HepG2 (cell line): ENCODE measurements around the gene ZNF316. TPM values are rescaled to one million over a fixed set of nuclear protein-coding genes. Genes with fewer than 3 reads are reported as not detected.

Experiments used
- ATAC-seq: fragments of 200-7000 bp; cut with Tn5 transposase; 3 replicates; pipeline ENCODE4 v1.9.1; 2020; ENCODE audit warnings: mild to moderate bottlenecking, moderate library complexity
- BruUV-seq: library from RNA; stranded (reverse); fragments of 400-500 nt; replicated peaks from 2 replicates; lab custom pipeline; 2021; lab: Mats Ljungman, UMichigan
- CTCF ChIA-PET: fragments of 300-600 bp; formaldehyde crosslinking; extraction: SDS; loops from one replicate; lab custom pipeline; 2021; ENCODE audit warnings: low total read pairs, inconsistent platforms, low intra/inter-chr PET ratio; lab: Yijun Ruan, JAX
- POLR2A ChIA-PET: fragments of 350-600 bp; sonication (Branson Sonifier 250); formaldehyde crosslinking; loops from one replicate; lab custom pipeline; 2020; ENCODE audit warnings: antibody characterized with exemption, inconsistent platforms; lab: Yijun Ruan, JAX
- DNase-seq: peaks from one replicate; pipeline ENCODE4 v3.0.0-alpha.2; 2015; ENCODE audit warnings: low spot score
- FAIRE-seq: peaks from 3 replicates; lab custom pipeline; 2011; peaks lifted over from hg19 to GRCh38; lab: Jason Lieb, UNC
- H2AFZ ChIP-seq: one replicate; pipeline ENCODE4 v1.6.1; 2011; ENCODE audit warnings: low read length, inconsistent platforms
- H3K27ac ChIP-seq: fragments of 300-600 bp; 3 replicates; pipeline ENCODE4 v1.8.0; 2011; ENCODE audit warnings: mixed run types, mild to moderate bottlenecking, mixed read lengths, low read length, inconsistent platforms; ENCODE audit not compliant: insufficient read depth; ENCODE audit errors: extremely low read length
- H3K27me3 ChIP-seq, 2 experiments: fragments of 200-600 bp in 1 of 2; 2 replicates in 1 of 2; 3 replicates in 1 of 2; pipeline versions ENCODE4 v1.6.0 to v1.8.0; 2011; ENCODE audit warnings: low read length in 2 of 2, mild to moderate bottlenecking in 2 of 2, moderate library complexity in 2 of 2, inconsistent platforms in 1 of 2; ENCODE audit not compliant: insufficient read depth in 2 of 2, control insufficient read depth in 1 of 2
- H3K36me3 ChIP-seq, 2 experiments: fragments of 200-600 bp in 1 of 2; replicated peaks in 1 of 2; 2 replicates in 1 of 2; 3 replicates in 1 of 2; pipeline versions ENCODE4 v1.5.1 to v1.8.0; 2011; ENCODE audit warnings: low read length in 2 of 2, inconsistent platforms in 1 of 2; ENCODE audit not compliant: insufficient read depth in 2 of 2, control insufficient read depth in 1 of 2
- H3K4me1 ChIP-seq: 2 replicates; pipeline ENCODE4 v1.5.1; 2012; ENCODE audit warnings: low read length, inconsistent platforms; ENCODE audit not compliant: insufficient read depth
- H3K4me2 ChIP-seq: 2 replicates; pipeline ENCODE4 v1.6.0; 2011; ENCODE audit warnings: low read depth, low read length, inconsistent platforms
- H3K4me3 ChIP-seq, 3 experiments: fragments of 200-600 bp in 1 of 3; sonication (generic), shearing (Covaris generic) in 1 of 3; replicated peaks in 1 of 3; 2 replicates each; pipeline ENCODE4 v1.5.1; 2011 to 2016; ENCODE audit warnings: low read length in 3 of 3, inconsistent platforms in 2 of 3, low read depth in 2 of 3, mild to moderate bottlenecking in 2 of 3, control low read depth in 1 of 3, mixed read lengths in 1 of 3; ENCODE audit not compliant: insufficient read depth in 1 of 3
- H3K79me2 ChIP-seq: one replicate; pipeline ENCODE4 v1.6.1; 2011; ENCODE audit warnings: low read length, inconsistent platforms; ENCODE audit not compliant: insufficient read depth
- H3K9ac ChIP-seq: 2 replicates; pipeline ENCODE4 v1.6.0; 2011; ENCODE audit warnings: mild to moderate bottlenecking, low read depth, low read length, inconsistent platforms; ENCODE audit not compliant: insufficient read depth
- H3K9me3 ChIP-seq: 2 replicates; pipeline ENCODE4 v1.5.1; 2012; ENCODE audit warnings: mild to moderate bottlenecking, low read length
- H4K20me1 ChIP-seq: 2 replicates; pipeline ENCODE4 v1.6.0; 2011; ENCODE audit warnings: inconsistent platforms, mild to moderate bottlenecking, low read length, moderate library complexity; ENCODE audit not compliant: insufficient read depth
- BRCA1 ChIP-seq: sonication (generic); formaldehyde crosslinking; IDR thresholded peaks from 2 replicates; pipeline ENCODE4 v1.4.0; 2020; ENCODE audit warnings: missing genetic modification reagents
- ESRRA ChIP-seq: sonication (generic); formaldehyde crosslinking; IDR thresholded peaks from 2 replicates; pipeline ENCODE4 v1.5.1; 2020; ENCODE audit warnings: mild to moderate bottlenecking, low read depth, missing genetic modification reagents
- RBM39 ChIP-seq: fragments of 200-400 bp; formaldehyde crosslinking; IDR thresholded peaks from one replicate; pipeline ENCODE4 v1.6.1; 2018; ENCODE audit warnings: antibody characterized with exemption, mild to moderate bottlenecking, low read depth, low read length; ENCODE audit not compliant: poor library complexity, severe bottlenecking
- REXO4 ChIP-seq: sonication (generic); formaldehyde crosslinking; IDR thresholded peaks from 2 replicates; pipeline ENCODE4 v1.8.0; 2022; ENCODE audit warnings: missing genetic modification reagents, mild to moderate bottlenecking, borderline replicate concordance
- SPEN ChIP-seq: sonication (generic); formaldehyde crosslinking; IDR thresholded peaks from 2 replicates; pipeline ENCODE4 v1.5.1; 2020; ENCODE audit warnings: low read depth, mild to moderate bottlenecking, missing genetic modification reagents
- TBP ChIP-seq: sonication (generic); formaldehyde crosslinking; IDR thresholded peaks from 2 replicates; pipeline ENCODE4 v1.5.0; 2020; ENCODE audit warnings: missing genetic modification reagents
- ZBTB20 ChIP-seq: sonication (generic); formaldehyde crosslinking; IDR thresholded peaks from 2 replicates; pipeline ENCODE4 v1.8.1; 2023; ENCODE audit warnings: missing genetic modification reagents, low read depth, mild to moderate bottlenecking, borderline replicate concordance
- ZNF136 ChIP-seq: sonication (generic); formaldehyde crosslinking; IDR thresholded peaks from 2 replicates; pipeline ENCODE4 v1.8.1; 2022; ENCODE audit warnings: low read depth, mild to moderate bottlenecking, moderate library complexity, missing genetic modification reagents
- ZNF382 ChIP-seq: sonication (generic); formaldehyde crosslinking; IDR thresholded peaks from 2 replicates; pipeline ENCODE4 v1.5.0; 2020; ENCODE audit warnings: missing genetic modification reagents, mild to moderate bottlenecking, borderline replicate concordance
- ZNF460 ChIP-seq: sonication (generic); formaldehyde crosslinking; IDR thresholded peaks from 2 replicates; pipeline ENCODE4 v1.5.1; 2020; ENCODE audit warnings: missing genetic modification reagents, mild to moderate bottlenecking, borderline replicate concordance
- ZNF652 ChIP-seq: IDR thresholded peaks from 2 replicates; pipeline ENCODE4 v1.6.1; 2016; ENCODE audit warnings: low read depth, borderline replicate concordance
- WGBS: methylation state at CpG from one replicate; pipeline ENCODE4 v1.1.6; 2017; ENCODE audit warnings: low lambda C conversion rate; 5-methylcytosine and 5-hydroxymethylcytosine counted together
- in situ Hi-C: cut with HindIII; loops from 2 replicates; pipeline ENCODE4 v1.10.0; 2017; ENCODE audit warnings: low pct_unique_long_range_greater_than_20kb; ENCODE audit not compliant: extremely low pct_ligation_motif_present
- intact Hi-C: fragments of 100-400 bp; cut with micrococcal nuclease; formaldehyde crosslinking; loops from one replicate; pipeline ENCODE4 v1.10.0; 2022; ENCODE audit not compliant: unreplicated experiment
- polyA plus RNA-seq, 8 experiments: library from polyadenylated mRNA; depleted of rRNA in 3 of 8; stranded (reverse) in 7 of 8; unstranded in 1 of 8; fragments of >200 nt; fragmentation: Illumina TruSeq in 4 of 8; extraction: Trizol in 4 of 8; gene quantifications; 2 replicates each; pipeline versions ENCODE4 v1.2.1 to v1.2.3, GENCODE V29; 2011 to 2016; ENCODE audit warnings: low read depth in 4 of 8, missing spikeins in 1 of 8, mixed read lengths in 1 of 8; ENCODE audit not compliant: insufficient read depth in 1 of 8
- total RNA-seq, 5 experiments: library from RNA; depleted of rRNA; stranded (reverse); fragments of >200 nt; fragmentation: Illumina TruSeq; extraction: Trizol; gene quantifications; 2 replicates each; pipeline ENCODE4 v1.2.3, GENCODE V29; 2016; ENCODE audit warnings: low read depth in 1 of 5
- TF ChIP-seq, protein P1 (sequence below): sonication (generic); formaldehyde crosslinking; IDR thresholded peaks from 2 replicates; pipeline ENCODE4 v1.5.1; 2020; ENCODE audit warnings: mild to moderate bottlenecking, missing genetic modification reagents, moderate library complexity
- TF ChIP-seq, protein P2 (sequence below): sonication (generic); formaldehyde crosslinking; IDR thresholded peaks from 2 replicates; pipeline ENCODE4 v1.4.0; 2020; ENCODE audit warnings: missing genetic modification reagents
- TF ChIP-seq, protein P3 (sequence below): sonication (generic); formaldehyde crosslinking; IDR thresholded peaks from 2 replicates; pipeline ENCODE4 v1.4.0; 2020; ENCODE audit warnings: missing genetic modification reagents
- TF ChIP-seq, protein P4 (sequence below): IDR thresholded peaks from 2 replicates; pipeline ENCODE4 v1.6.1; 2016; ENCODE audit warnings: low read depth

The ZNF316 gene
- total and polyA plus RNA-seq, 2 of the 13 experiments (the other 11 are each of a cell fraction or from before 2014, with no cell fraction given) = 4.3 to 9.9 TPM

DNA sequence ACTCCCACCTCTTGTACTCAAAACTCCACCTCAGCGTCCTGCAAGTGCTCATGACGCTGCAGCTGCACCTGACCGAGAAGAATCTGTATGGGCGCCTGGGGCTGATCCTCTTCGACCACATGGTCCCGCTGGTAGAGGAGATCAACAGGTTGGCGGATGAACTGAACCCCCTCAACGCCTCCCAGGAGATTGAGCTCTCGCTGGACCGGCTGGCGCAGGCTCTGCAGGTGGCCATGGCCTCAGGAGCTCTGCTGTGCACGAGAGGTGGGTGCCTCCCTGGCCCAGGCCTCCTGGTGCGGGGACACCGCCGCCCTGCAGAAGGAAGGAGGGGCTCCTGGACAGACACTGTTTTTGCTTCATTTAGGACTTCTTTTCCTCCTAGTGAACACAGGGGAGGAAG, 37.0 kb upstream of the ZNF316 start (continued):
- TF ChIP-seq, protein P1, sequence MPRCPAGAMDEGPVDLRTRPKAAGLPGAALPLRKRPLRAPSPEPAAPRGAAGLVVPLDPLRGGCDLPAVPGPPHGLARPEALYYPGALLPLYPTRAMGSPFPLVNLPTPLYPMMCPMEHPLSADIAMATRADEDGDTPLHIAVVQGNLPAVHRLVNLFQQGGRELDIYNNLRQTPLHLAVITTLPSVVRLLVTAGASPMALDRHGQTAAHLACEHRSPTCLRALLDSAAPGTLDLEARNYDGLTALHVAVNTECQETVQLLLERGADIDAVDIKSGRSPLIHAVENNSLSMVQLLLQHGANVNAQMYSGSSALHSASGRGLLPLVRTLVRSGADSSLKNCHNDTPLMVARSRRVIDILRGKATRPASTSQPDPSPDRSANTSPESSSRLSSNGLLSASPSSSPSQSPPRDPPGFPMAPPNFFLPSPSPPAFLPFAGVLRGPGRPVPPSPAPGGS (CRISPR knock-in tag) = no peak

DNA sequence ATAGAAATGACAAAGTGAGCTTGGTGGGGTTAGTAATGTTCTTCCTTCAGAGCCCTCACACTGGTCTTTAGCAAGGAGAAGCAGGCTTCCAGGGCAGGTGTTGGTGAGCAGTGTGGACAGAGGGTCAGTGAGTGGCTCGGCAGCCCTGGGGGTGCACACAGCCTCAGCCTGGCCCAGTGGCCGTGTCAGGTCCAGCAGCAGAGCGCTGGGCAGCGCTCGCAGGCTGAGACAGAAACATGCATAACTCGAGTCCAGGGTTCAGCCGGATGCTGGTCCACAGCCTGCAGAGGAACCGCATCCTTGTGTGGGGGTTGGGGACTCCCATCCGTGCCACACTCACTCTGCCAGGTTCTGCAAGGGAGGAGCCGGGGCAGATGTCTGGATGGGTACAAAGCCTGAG, 32.7 kb upstream of the ZNF316 start:
- Histone ChIP-seq H3K9me3 (no peaks in the 10 kb centered on the region), H3K27ac (no peak overlapping the region), H3K79me2 (no peaks in the 10 kb centered on the region), H3K4me3 (no peak overlapping the region), H3K4me2 (no peak overlapping the region), H3K4me1 (no peaks in the 10 kb centered on the region), H3K9ac (no peak overlapping the region), H2AFZ (no peak overlapping the region), H4K20me1 (no peaks in the 10 kb centered on the region; the same call in 1 of the 2 replicates), H3K27me3 (no peaks in the 10 kb centered on the region), H3K36me3 (peaks cover 7 to 34% of the 10 kb centered on the region in 2 experiments; a peak in 4 of 5 replicates)
- ATAC-seq (peak; percentile 5; the same call in 1 of the 3 replicates), FAIRE-seq (no peak), DNase-seq (no peak)
- in situ Hi-C loops (no loop called here), intact Hi-C loops (no loop called here)
- BruUV-seq = TSS peak; percentile 37
- WGBS = no CpG with 5 or more reads among the region's 10 CpGs
- POLR2A ChIA-PET = no interaction called here
- CTCF ChIA-PET = no interaction called here
- TF ChIP-seq ZNF136 (CRISPR knock-in tag) = no peak
- TF ChIP-seq RBM39 = no peak
- no peak for TF ChIP-seq SPEN (CRISPR knock-in tag)
- no peak for TF ChIP-seq REXO4 (CRISPR knock-in tag)
- TF ChIP-seq, protein P2, sequence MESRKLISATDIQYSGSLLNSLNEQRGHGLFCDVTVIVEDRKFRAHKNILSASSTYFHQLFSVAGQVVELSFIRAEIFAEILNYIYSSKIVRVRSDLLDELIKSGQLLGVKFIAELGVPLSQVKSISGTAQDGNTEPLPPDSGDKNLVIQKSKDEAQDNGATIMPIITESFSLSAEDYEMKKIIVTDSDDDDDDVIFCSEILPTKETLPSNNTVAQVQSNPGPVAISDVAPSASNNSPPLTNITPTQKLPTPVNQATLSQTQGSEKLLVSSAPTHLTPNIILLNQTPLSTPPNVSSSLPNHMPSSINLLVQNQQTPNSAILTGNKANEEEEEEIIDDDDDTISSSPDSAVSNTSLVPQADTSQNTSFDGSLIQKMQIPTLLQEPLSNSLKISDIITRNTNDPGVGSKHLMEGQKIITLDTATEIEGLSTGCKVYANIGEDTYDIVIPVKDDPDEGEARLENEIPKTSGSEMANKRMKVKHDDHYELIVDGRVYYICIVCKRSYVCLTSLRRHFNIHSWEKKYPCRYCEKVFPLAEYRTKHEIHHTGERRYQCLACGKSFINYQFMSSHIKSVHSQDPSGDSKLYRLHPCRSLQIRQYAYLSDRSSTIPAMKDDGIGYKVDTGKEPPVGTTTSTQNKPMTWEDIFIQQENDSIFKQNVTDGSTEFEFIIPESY (CRISPR knock-in tag) = peak; percentile 57; the same call in 1 of the 2 replicates
- TF ChIP-seq, protein P3, sequence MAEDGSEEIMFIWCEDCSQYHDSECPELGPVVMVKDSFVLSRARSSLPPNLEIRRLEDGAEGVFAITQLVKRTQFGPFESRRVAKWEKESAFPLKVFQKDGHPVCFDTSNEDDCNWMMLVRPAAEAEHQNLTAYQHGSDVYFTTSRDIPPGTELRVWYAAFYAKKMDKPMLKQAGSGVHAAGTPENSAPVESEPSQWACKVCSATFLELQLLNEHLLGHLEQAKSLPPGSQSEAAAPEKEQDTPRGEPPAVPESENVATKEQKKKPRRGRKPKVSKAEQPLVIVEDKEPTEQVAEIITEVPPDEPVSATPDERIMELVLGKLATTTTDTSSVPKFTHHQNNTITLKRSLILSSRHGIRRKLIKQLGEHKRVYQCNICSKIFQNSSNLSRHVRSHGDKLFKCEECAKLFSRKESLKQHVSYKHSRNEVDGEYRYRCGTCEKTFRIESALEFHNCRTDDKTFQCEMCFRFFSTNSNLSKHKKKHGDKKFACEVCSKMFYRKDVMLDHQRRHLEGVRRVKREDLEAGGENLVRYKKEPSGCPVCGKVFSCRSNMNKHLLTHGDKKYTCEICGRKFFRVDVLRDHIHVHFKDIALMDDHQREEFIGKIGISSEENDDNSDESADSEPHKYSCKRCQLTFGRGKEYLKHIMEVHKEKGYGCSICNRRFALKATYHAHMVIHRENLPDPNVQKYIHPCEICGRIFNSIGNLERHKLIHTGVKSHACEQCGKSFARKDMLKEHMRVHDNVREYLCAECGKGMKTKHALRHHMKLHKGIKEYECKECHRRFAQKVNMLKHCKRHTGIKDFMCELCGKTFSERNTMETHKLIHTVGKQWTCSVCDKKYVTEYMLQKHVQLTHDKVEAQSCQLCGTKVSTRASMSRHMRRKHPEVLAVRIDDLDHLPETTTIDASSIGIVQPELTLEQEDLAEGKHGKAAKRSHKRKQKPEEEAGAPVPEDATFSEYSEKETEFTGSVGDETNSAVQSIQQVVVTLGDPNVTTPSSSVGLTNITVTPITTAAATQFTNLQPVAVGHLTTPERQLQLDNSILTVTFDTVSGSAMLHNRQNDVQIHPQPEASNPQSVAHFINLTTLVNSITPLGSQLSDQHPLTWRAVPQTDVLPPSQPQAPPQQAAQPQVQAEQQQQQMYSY (CRISPR knock-in tag) = no peak
- no peak for TF ChIP-seq ZNF382 (CRISPR knock-in tag)
- no peak for TF ChIP-seq BRCA1 (CRISPR knock-in tag)
- TF ChIP-seq, protein P4, sequence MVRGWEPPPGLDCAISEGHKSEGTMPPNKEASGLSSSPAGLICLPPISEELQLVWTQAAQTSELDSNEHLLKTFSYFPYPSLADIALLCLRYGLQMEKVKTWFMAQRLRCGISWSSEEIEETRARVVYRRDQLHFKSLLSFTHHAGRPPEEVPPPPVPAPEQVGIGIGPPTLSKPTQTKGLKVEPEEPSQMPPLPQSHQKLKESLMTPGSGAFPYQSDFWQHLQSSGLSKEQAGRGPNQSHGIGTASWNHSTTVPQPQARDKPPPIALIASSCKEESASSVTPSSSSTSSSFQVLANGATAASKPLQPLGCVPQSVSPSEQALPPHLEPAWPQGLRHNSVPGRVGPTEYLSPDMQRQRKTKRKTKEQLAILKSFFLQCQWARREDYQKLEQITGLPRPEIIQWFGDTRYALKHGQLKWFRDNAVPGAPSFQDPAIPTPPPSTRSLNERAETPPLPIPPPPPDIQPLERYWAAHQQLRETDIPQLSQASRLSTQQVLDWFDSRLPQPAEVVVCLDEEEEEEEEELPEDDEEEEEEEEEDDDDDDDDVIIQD = no peak
- no peak for TF ChIP-seq ESRRA (CRISPR knock-in tag)
- TF ChIP-seq ZBTB20 (CRISPR knock-in tag) = no peak
- no peak for TF ChIP-seq ZNF652 (CRISPR knock-in tag)
- TF ChIP-seq ZNF460 (CRISPR knock-in tag) = no peak
- TF ChIP-seq TBP = no peak
